ENCODE results near the gene APOC4. TPM values are rescaled to one million over a fixed set of nuclear protein-coding genes. Genes with fewer than 3 reads are reported as not detected.

Gene APOC4, protein sequence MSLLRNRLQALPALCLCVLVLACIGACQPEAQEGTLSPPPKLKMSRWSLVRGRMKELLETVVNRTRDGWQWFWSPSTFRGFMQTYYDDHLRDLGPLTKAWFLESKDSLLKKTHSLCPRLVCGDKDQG
- not detected for total RNA-seq

DNA sequence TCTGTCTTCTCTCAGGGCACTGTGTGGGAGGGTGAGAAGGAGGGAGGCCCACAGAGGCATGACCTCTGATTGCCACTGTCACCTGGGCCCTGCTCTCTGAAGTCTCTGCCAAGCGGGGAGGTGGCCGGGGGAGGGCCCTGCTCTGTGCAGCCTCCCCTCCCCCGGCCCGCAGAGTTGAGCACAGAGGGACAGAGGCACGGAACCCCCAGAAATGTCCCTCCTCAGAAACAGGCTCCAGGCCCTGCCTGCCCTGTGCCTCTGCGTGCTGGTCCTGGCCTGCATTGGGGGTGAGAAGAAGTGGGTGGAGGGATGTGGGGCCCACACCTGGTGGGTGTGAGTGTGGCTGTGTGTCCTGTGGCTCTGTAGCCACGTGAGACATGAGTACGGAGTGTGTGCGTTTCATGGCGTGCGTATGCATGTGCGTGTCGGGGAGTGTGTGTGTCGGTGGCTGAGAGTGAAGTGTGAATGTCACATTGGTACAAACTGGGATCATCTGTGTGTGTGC is at the start of gene APOC4:
TSS of gene APOC4 (plus strand) at position 171 of the 505 bp plus-strand sequence. CDS start at position 212, 41 bp downstream.
- Histone ChIP-seq H3K4me3 (ENCODE audit: low read length) (no peak within 1 kb of the TSS), H3K4me1 (ENCODE audit: insufficient read depth, low read length) (peaks cover 12% of the 10 kb centered on the region), H3K9me3 (ENCODE audit: low read depth, low read length) (no peaks in the 10 kb centered on the region), H3K27me3 (ENCODE audit: insufficient read depth, low read length) (no peaks in the 10 kb centered on the region)

DNA sequence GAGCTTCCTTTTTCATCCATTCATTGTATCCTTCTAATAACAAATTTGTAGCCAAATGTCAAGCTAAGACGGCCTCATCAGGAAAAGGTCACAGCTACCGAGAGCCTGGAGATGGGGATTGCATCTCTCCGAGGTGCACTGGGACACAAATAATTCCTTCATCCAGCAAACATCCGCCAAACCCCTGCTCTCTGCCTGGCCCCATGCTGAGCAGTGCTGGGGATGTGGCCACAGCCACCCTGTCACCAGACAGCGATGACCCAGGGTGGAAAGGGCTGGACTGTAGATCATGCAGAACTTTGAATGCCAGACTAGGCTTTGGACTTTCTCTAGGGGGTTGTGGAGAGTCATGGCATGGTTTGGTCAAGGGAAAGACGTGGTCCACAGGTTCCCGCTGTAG is 49.1 kb upstream of the APOC4 start:
- H3K4me1 ChIP-seq (ENCODE audit: insufficient read depth, low read length) = peaks cover 22% of the 10 kb centered on the region
- no peaks in the 10 kb centered on the region for H3K9me3 ChIP-seq (ENCODE audit: low read depth, low read length)
- no peak overlapping the region for H3K4me3 ChIP-seq (ENCODE audit: low read length)
- no peaks in the 10 kb centered on the region for H3K27me3 ChIP-seq (ENCODE audit: insufficient read depth, low read length)

DNA sequence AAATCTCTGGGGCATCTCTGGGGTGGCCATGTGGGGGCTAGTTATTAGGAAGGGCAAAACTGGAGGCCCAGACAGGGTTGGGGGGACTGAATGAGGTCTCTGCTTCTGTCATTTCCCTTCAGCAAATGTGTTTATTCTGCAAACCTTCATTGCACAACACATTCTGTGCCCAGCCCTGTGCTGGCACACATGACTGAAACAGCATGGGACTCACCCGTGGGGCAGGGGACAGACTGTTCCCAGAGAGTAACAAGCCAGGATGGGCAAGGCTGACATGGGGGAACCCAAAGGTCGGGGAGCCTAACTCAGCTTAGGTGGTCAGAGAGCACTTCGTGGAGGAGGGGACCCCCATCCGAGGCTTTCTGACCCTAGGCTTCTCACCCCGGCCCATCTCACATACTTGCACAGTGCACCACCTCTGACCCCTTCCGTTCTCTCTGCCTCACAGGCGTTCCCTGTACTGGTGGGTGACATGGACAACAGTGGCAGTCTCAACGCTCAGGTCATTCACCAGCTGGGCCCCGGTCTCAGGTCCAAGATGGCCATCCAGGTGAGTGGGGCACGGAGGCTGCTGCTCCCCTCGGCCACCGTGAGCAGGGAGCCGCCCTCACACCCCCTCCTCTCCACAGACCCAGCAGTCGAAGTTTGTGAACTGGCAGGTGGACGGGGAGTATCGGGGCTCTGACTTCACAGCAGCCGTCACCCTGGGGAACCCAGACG is 48.5 kb upstream of the APOC4 start:
- Histone ChIP-seq H3K4me3 (ENCODE audit: low read length) (no peak overlapping the region), H3K4me1 (ENCODE audit: insufficient read depth, low read length) (peaks cover 22% of the 10 kb centered on the region)

DNA sequence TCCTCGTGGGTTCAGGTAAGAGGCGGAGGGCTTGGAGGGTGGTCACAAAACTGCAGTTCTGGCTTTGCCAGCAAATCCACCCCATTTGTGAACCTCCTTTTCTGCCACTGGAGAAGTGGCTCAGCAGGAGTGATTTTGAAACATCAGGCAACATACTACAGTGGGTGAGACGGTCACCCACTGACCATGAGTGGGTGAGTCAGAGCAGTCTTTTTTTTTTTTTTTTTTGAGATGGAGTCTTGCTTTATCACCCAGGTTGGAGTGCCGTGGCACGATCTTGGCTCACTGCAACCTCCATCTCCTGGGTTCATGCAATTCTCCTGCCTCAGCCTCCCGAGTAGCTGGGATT is 48.0 kb upstream of the APOC4 start:
- no peaks in the 10 kb centered on the region for H3K27me3 ChIP-seq (ENCODE audit: insufficient read depth, low read length)
- H3K9me3 ChIP-seq (ENCODE audit: low read depth, low read length) = no peaks in the 10 kb centered on the region
- no peak overlapping the region for H3K4me3 ChIP-seq (ENCODE audit: low read length)
- peaks cover 22% of the 10 kb centered on the region for H3K4me1 ChIP-seq (ENCODE audit: insufficient read depth, low read length)

More for the DNA sequence above, 48.5 kb upstream of the APOC4 start:
- H3K27me3 ChIP-seq (ENCODE audit: insufficient read depth, low read length) = no peaks in the 10 kb centered on the region
- no peaks in the 10 kb centered on the region for H3K9me3 ChIP-seq (ENCODE audit: low read depth, low read length)

DNA sequence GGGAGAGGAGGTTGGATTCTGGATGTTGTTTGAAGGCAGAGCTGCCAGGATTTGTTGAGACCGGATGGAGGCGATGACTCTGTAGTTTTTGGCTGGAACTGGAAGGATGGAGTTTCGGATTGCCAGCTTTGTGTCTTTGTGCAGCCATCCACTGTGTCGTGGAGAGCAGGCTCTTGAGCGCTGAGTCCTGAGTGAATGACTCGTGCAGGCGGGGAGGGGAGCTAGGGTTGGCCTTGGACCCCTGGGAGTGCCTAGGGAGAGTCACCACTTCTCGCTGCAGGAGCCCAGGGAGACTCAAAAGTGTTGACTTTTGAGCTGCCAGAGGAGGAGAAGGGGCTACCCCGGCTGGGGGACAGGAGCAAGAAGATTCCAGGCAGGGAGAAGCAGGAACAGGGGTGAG is 47.1 kb upstream of the APOC4 start:
- Histone ChIP-seq H3K9me3 (ENCODE audit: low read depth, low read length) (no peaks in the 10 kb centered on the region), H3K4me1 (ENCODE audit: insufficient read depth, low read length) (peaks cover 16% of the 10 kb centered on the region), H3K27me3 (ENCODE audit: insufficient read depth, low read length) (no peaks in the 10 kb centered on the region), H3K4me3 (ENCODE audit: low read length) (no peak overlapping the region)

DNA sequence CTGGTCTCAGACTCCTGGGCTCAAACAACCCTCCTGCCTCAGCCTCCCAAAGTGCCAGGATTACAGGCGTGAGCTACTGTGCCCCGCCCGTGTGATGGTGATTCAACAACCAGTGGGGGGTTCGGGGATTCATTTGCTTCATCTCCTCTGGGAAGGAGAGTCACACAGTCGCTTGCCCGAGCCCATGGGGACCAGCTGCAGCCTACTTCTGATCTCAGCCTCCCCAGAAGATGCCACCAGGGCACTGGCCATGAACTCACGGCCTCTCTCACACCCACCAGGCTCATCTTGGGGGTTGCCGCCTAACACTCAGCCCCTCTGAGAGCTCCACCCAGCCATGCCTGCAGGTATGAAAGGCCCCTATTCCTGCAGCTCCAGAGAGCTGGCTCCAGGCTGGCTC is 44.2 kb upstream of the APOC4 start:
- no peaks in the 10 kb centered on the region for H3K9me3 ChIP-seq (ENCODE audit: low read depth, low read length)
- no peak overlapping the region for H3K4me3 ChIP-seq (ENCODE audit: low read length)
- no peaks in the 10 kb centered on the region for H3K27me3 ChIP-seq (ENCODE audit: insufficient read depth, low read length)
- H3K4me1 ChIP-seq (ENCODE audit: insufficient read depth, low read length) = no peaks in the 10 kb centered on the region

DNA sequence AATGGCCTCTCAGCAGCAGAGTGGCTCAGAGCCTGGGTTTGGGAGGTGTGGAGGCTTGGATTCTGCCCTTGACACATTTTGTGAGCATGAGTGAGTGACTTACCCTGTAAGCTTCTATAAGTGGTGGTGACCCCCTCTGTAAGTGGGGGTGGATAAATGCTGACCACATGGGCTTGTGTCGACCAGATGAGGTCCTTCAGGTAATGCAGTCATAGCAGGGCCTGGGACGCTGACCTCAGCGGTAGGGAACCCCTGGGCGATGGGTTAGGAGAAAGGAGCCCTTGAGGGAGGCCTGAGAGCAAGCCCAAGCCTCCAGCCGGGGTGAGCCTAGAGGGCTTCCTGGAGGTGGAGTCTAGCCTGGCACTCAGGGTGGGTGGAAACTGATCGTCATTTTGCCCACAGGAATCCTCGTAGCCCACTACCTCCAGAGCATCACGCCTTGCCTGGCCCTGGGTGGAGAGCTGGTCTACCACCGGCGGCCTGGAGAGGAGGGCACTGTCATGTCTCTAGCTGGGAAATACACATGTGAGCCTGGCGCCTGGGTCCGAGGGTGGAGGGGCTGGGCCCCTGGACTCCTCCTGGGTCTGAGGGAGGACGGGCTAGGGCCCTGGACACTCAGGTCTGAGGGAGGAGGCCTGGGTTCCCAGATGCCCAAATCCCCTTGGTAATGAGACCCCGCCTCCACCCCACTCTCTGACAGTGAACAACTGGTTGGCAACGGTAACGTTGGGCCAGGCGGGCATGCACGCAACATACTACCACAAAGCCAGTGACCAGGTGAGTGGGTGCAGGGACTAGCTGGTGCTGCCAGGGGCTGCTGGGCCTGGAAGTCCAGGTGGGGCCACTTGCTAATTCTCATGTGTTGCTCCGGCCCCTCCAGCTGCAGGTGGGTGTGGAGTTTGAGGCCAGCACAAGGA is 41.5 kb upstream of the APOC4 start:
- H3K4me1 ChIP-seq (ENCODE audit: insufficient read depth, low read length) = no peaks in the 10 kb centered on the region
- H3K9me3 ChIP-seq (ENCODE audit: low read depth, low read length) = no peaks in the 10 kb centered on the region
- H3K4me3 ChIP-seq (ENCODE audit: low read length) = no peak overlapping the region
- H3K27me3 ChIP-seq (ENCODE audit: insufficient read depth, low read length) = peaks cover 6% of the 10 kb centered on the region

DNA sequence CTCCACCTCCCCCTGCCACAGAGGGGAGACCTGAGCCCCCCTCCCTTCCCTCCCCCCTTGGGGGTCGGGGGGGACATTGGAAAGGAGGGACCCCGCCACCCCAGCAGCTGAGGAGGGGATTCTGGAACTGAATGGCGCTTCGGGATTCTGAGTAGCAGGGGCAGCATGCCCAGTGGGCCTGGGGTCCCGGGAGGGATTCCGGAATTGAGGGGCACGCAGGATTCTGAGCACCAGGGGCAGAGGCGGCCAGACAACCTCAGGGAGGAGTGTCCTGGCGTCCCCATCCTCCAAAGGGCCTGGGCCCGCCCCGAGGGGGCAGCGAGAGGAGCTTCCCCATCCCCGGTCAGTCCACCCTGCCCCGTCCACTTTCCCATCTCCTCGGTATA is 38.8 kb upstream of the APOC4 start:
- peaks cover 16% of the 10 kb centered on the region for H3K27me3 ChIP-seq (ENCODE audit: insufficient read depth, low read length)
- no peaks in the 10 kb centered on the region for H3K4me1 ChIP-seq (ENCODE audit: insufficient read depth, low read length)
- H3K4me3 ChIP-seq (ENCODE audit: low read length) = no peak overlapping the region
- H3K9me3 ChIP-seq (ENCODE audit: low read depth, low read length) = no peaks in the 10 kb centered on the region

DNA sequence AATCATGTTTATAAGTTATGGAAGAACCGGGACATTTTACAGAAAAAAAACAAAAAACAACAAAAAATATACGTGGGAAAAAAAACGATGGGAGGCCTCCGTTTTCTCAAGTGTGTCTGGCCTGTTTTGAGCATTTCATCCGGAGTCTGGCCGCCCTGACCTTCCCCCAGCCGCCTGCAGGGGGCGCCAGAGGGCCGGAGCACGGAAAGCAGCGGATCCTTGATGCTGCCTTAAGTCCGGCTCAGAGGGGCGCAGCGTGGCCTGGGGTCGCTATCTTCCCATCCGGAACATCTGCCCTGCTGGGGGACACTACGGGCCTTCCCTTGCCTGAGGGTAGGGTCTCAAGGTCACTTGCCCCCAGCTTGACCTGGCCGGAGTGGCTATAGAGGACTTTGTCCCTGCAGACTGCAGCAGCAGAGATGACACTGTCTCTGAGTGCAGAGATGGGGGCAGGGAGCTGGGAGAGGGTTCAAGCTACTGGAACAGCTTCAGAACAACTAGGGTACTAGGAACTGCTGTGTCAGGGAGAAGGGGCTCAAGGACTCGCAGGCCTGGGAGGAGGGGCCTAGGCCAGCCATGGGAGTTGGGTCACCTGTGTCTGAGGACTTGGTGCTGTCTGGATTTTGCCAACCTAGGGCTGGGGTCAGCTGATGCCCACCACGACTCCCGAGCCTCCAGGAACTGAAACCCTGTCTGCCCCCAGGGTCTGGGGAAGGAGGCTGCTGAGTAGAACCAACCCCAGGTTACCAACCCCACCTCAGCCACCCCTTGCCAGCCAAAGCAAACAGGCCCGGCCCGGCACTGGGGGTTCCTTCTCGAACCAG is 38.2 kb upstream of the APOC4 start:
- Histone ChIP-seq H3K4me1 (ENCODE audit: insufficient read depth, low read length) (no peaks in the 10 kb centered on the region), H3K27me3 (ENCODE audit: insufficient read depth, low read length) (peaks cover 16% of the 10 kb centered on the region), H3K4me3 (ENCODE audit: low read length) (no peak overlapping the region), H3K9me3 (ENCODE audit: low read depth, low read length) (no peaks in the 10 kb centered on the region)

DNA sequence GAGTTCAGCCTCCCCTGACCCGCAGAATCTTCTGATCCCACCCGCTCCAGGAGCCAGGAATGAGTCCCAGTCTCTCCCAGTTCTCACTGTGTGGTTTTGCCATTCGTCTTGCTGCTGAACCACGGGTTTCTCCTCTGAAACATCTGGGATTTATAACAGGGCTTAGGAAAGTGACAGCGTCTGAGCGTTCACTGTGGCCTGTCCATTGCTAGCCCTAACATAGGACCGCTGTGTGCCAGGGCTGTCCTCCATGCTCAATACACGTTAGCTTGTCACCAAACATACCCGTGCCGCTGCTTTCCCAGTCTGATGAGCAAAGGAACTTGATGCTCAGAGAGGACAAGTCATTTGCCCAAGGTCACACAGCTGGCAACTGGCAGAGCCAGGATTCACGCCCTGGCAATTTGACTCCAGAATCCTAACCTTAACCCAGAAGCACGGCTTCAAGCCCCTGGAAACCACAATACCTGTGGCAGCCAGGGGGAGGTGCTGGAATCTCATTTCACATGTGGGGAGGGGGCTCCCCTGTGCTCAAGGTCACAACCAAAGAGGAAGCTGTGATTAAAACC is 37.5 kb upstream of the APOC4 start:
- H3K27me3 ChIP-seq (ENCODE audit: insufficient read depth, low read length) = peaks cover 16% of the 10 kb centered on the region
- no peak overlapping the region for H3K4me3 ChIP-seq (ENCODE audit: low read length)
- H3K4me1 ChIP-seq (ENCODE audit: insufficient read depth, low read length) = no peaks in the 10 kb centered on the region
- H3K9me3 ChIP-seq (ENCODE audit: low read depth, low read length) = no peaks in the 10 kb centered on the region

DNA sequence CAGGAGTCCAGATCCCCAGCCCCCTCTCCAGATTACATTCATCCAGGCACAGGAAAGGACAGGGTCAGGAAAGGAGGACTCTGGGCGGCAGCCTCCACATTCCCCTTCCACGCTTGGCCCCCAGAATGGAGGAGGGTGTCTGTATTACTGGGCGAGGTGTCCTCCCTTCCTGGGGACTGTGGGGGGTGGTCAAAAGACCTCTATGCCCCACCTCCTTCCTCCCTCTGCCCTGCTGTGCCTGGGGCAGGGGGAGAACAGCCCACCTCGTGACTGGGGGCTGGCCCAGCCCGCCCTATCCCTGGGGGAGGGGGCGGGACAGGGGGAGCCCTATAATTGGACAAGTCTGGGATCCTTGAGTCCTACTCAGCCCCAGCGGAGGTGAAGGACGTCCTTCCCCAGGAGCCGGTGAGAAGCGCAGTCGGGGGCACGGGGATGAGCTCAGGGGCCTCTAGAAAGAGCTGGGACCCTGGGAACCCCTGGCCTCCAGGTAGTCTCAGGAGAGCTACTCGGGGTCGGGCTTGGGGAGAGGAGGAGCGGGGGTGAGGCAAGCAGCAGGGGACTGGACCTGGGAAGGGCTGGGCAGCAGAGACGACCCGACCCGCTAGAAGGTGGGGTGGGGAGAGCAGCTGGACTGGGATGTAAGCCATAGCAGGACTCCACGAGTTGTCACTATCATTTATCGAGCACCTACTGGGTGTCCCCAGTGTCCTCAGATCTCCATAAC is 36.4 kb upstream of the APOC4 start, which contains the start of gene APOE:
TSS of gene APOE (plus strand) at position 360 of the 724 bp plus-strand sequence. CDS start 829 bp downstream, outside the sequence.
- no peak within 1 kb of the TSS for H3K4me3 ChIP-seq (ENCODE audit: low read length)
- H3K27me3 ChIP-seq (ENCODE audit: insufficient read depth, low read length) = peaks cover 16% of the 10 kb centered on the region
- H3K4me1 ChIP-seq (ENCODE audit: insufficient read depth, low read length) = no peaks in the 10 kb centered on the region
- no peaks in the 10 kb centered on the region for H3K9me3 ChIP-seq (ENCODE audit: low read depth, low read length)

DNA sequence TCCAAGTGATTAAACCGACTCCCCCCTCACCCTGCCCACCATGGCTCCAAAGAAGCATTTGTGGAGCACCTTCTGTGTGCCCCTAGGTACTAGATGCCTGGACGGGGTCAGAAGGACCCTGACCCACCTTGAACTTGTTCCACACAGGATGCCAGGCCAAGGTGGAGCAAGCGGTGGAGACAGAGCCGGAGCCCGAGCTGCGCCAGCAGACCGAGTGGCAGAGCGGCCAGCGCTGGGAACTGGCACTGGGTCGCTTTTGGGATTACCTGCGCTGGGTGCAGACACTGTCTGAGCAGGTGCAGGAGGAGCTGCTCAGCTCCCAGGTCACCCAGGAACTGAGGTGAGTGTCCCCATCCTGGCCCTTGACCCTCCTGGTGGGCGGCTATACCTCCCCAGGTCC is 34.4 kb upstream of the APOC4 start:
- Histone ChIP-seq H3K4me3 (ENCODE audit: low read length) (no peak overlapping the region), H3K4me1 (ENCODE audit: insufficient read depth, low read length) (no peaks in the 10 kb centered on the region), H3K27me3 (ENCODE audit: insufficient read depth, low read length) (peaks cover 16% of the 10 kb centered on the region), H3K9me3 (ENCODE audit: low read depth, low read length) (no peaks in the 10 kb centered on the region)

DNA sequence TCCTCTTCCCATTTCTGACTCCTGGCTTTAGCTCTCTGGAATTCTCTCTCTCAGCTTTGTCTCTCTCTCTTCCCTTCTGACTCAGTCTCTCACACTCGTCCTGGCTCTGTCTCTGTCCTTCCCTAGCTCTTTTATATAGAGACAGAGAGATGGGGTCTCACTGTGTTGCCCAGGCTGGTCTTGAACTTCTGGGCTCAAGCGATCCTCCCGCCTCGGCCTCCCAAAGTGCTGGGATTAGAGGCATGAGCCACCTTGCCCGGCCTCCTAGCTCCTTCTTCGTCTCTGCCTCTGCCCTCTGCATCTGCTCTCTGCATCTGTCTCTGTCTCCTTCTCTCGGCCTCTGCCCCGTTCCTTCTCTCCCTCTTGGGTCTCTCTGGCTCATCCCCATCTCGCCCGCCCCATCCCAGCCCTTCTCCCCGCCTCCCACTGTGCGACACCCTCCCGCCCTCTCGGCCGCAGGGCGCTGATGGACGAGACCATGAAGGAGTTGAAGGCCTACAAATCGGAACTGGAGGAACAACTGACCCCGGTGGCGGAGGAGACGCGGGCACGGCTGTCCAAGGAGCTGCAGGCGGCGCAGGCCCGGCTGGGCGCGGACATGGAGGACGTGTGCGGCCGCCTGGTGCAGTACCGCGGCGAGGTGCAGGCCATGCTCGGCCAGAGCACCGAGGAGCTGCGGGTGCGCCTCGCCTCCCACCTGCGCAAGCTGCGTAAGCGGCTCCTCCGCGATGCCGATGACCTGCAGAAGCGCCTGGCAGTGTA is 33.8 kb upstream of the APOC4 start:
- H3K4me3 ChIP-seq (ENCODE audit: low read length) = no peak overlapping the region
- peaks cover 16% of the 10 kb centered on the region for H3K27me3 ChIP-seq (ENCODE audit: insufficient read depth, low read length)
- no peaks in the 10 kb centered on the region for H3K9me3 ChIP-seq (ENCODE audit: low read depth, low read length)
- peaks cover 4% of the 10 kb centered on the region for H3K4me1 ChIP-seq (ENCODE audit: insufficient read depth, low read length)

Measured in mononuclear cell (primary cell).